Uterus (tissue), 2 donors: Measurements from ENCODE around the gene WDR5.

ENCODE experiments used
- POLR2A ChIP-seq, 2 donors: fragments of 450-650 bp; IDR thresholded peaks; one replicate each; pipeline ENCODE4 v1.6.1; 2016; ENCODE audit warnings: antibody characterized with exemption in 2 of 2, mild to moderate bottlenecking in 1 of 2, moderate library complexity in 1 of 2
- TF ChIP-seq, protein P1 (sequence below), 4 experiments: fragments of 200-600 bp in 2 of 4; fragments of 450-650 bp in 2 of 4; sonication (generic) in 2 of 4; IDR thresholded peaks; one replicate each; pipeline ENCODE4 v1.5.1; 2016 to 2019; ENCODE audit warnings: antibody characterized with exemption in 4 of 4, mild to moderate bottlenecking in 2 of 4, moderate library complexity in 1 of 4

- TF ChIP-seq, protein P1, sequence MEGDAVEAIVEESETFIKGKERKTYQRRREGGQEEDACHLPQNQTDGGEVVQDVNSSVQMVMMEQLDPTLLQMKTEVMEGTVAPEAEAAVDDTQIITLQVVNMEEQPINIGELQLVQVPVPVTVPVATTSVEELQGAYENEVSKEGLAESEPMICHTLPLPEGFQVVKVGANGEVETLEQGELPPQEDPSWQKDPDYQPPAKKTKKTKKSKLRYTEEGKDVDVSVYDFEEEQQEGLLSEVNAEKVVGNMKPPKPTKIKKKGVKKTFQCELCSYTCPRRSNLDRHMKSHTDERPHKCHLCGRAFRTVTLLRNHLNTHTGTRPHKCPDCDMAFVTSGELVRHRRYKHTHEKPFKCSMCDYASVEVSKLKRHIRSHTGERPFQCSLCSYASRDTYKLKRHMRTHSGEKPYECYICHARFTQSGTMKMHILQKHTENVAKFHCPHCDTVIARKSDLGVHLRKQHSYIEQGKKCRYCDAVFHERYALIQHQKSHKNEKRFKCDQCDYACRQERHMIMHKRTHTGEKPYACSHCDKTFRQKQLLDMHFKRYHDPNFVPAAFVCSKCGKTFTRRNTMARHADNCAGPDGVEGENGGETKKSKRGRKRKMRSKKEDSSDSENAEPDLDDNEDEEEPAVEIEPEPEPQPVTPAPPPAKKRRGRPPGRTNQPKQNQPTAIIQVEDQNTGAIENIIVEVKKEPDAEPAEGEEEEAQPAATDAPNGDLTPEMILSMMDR (IDR thresholded peaks at IDR 0.05): no peak
- no peak for TF ChIP-seq POLR2A (IDR thresholded peaks at IDR 0.05)
These were observed 36.6 kb downstream of the WDR5 start for GRCh38 chr9:134172198-134173126.
